HEK293 (cell line): ENCODE data around the gene CEND1.

ENCODE experiments used
- CTCF ChIA-PET: fragments of 350-600 bp; formaldehyde crosslinking; extraction: SDS; loops from one replicate; lab custom pipeline; 2021; ENCODE audit warnings: antibody characterized with exemption; lab: Yijun Ruan, JAX
- POLR2A ChIA-PET: fragments of 300-600 bp; formaldehyde crosslinking; extraction: SDS; loops from one replicate; lab custom pipeline; 2020; ENCODE audit warnings: antibody characterized with exemption, inconsistent platforms; lab: Yijun Ruan, JAX
- H3K27ac ChIP-seq: fragments of 200-500 bp; sonication (Bioruptor generic); 2 replicates; pipeline ENCODE4 v1.5.1; 2014; ENCODE audit warnings: low read depth, low read length, control low read depth, inconsistent platforms; ENCODE audit errors: extremely low read depth
- H3K36me3 ChIP-seq, 2 experiments: fragments of 200-500 bp in 1 of 2; sonication (Bioruptor generic) in 1 of 2; 1 replicate in 1 of 2; 2 replicates in 1 of 2; pipeline ENCODE4 v1.5.1; 2014 to 2017; ENCODE audit warnings: inconsistent platforms in 2 of 2, low read length in 2 of 2; ENCODE audit not compliant: control insufficient read depth in 2 of 2, insufficient read depth in 1 of 2
- H3K4me1 ChIP-seq: fragments of 200-500 bp; sonication (Bioruptor generic); 2 replicates; pipeline ENCODE4 v1.5.1; 2014; ENCODE audit warnings: mild to moderate bottlenecking, low read length, inconsistent platforms; ENCODE audit not compliant: control insufficient read depth, insufficient read depth
- H3K4me3 ChIP-seq: 2 replicates; pipeline ENCODE4 v1.5.1; 2011; ENCODE audit warnings: low read depth, mild to moderate bottlenecking, control low read depth, low read length, moderate library complexity
- H3K9me3 ChIP-seq: fragments of 200-500 bp; sonication (Bioruptor generic); 2 replicates; pipeline ENCODE4 v1.5.1; 2014; ENCODE audit warnings: low read depth, low read length, inconsistent platforms; ENCODE audit not compliant: control insufficient read depth, insufficient read depth
- CTCF ChIP-seq: fragments of 450-650 bp; formaldehyde crosslinking; IDR thresholded peaks from 2 replicates; pipeline ENCODE4 v1.5.1; 2016; ENCODE audit warnings: missing biosample characterization, missing genetic modification characterization
- GLIS1 ChIP-seq: fragments of 450-650 bp; formaldehyde crosslinking; IDR thresholded peaks from 2 replicates; pipeline ENCODE4 v1.5.1; 2016; ENCODE audit warnings: missing biosample characterization, missing genetic modification characterization
- GLIS2 ChIP-seq: fragments of 450-650 bp; formaldehyde crosslinking; IDR thresholded peaks from 2 replicates; pipeline ENCODE4 v1.5.1; 2016; ENCODE audit warnings: missing biosample characterization, missing genetic modification characterization
- HIC1 ChIP-seq: fragments of 450-650 bp; formaldehyde crosslinking; IDR thresholded peaks from 2 replicates; pipeline ENCODE4 v1.5.1; 2016; ENCODE audit warnings: missing biosample characterization, missing genetic modification characterization
- IKZF3 ChIP-seq: fragments of 450-650 bp; IDR thresholded peaks from 2 replicates; pipeline ENCODE4 v1.5.0; 2018; ENCODE audit warnings: missing biosample characterization, mild to moderate bottlenecking, missing genetic modification characterization, moderate library complexity
- MEIS1 ChIP-seq: sonication (generic); formaldehyde crosslinking; IDR thresholded peaks from 2 replicates; pipeline ENCODE4 v1.8.1; 2022; ENCODE audit warnings: missing genetic modification reagents, mild to moderate bottlenecking, borderline replicate concordance
- PRDM6 ChIP-seq: fragments of 450-650 bp; formaldehyde crosslinking; IDR thresholded peaks from 2 replicates; pipeline ENCODE4 v1.5.1; 2017; ENCODE audit warnings: missing biosample characterization, missing genetic modification characterization
- SP2 ChIP-seq: fragments of 450-650 bp; formaldehyde crosslinking; IDR thresholded peaks from 2 replicates; pipeline ENCODE4 v1.5.1; 2016; ENCODE audit warnings: missing biosample characterization, missing genetic modification characterization
- SP7 ChIP-seq: fragments of 450-650 bp; formaldehyde crosslinking; IDR thresholded peaks from 2 replicates; pipeline ENCODE4 v1.5.1; 2016; ENCODE audit warnings: missing biosample characterization, missing genetic modification characterization
- ZBTB20 ChIP-seq: fragments of 450-650 bp; formaldehyde crosslinking; IDR thresholded peaks from 2 replicates; pipeline ENCODE4 v1.5.1; 2016; ENCODE audit warnings: missing biosample characterization, missing genetic modification characterization
- ZFP3 ChIP-seq: fragments of 450-650 bp; formaldehyde crosslinking; IDR thresholded peaks from 2 replicates; pipeline ENCODE4 v1.5.1; 2016; ENCODE audit warnings: low read depth, missing biosample characterization, missing genetic modification characterization
- ZNF239 ChIP-seq: fragments of 450-650 bp; formaldehyde crosslinking; IDR thresholded peaks from 2 replicates; pipeline ENCODE4 v1.5.1; 2016; ENCODE audit warnings: missing biosample characterization, missing genetic modification characterization
- ZNF266 ChIP-seq: fragments of 450-650 bp; formaldehyde crosslinking; IDR thresholded peaks from 2 replicates; pipeline ENCODE4 v1.5.1; 2016; ENCODE audit warnings: missing biosample characterization, missing genetic modification characterization, low read depth
- ZNF366 ChIP-seq: fragments of 450-650 bp; formaldehyde crosslinking; conservative IDR thresholded peaks from 2 replicates; pipeline ENCODE4 v1.5.1; 2016; ENCODE audit warnings: missing biosample characterization, missing genetic modification characterization
- ZNF449 ChIP-seq: fragments of 450-650 bp; formaldehyde crosslinking; IDR thresholded peaks from 2 replicates; pipeline ENCODE4 v1.5.1; 2017; ENCODE audit warnings: missing biosample characterization, mild to moderate bottlenecking, missing genetic modification characterization, moderate library complexity
- ZNF645 ChIP-seq: fragments of 450-650 bp; formaldehyde crosslinking; IDR thresholded peaks from 2 replicates; pipeline ENCODE4; 2016; ENCODE audit warnings: missing biosample characterization, missing genetic modification characterization
- ZNF785 ChIP-seq: fragments of 450-650 bp; formaldehyde crosslinking; IDR thresholded peaks from 2 replicates; pipeline ENCODE4 v1.5.1; 2016; ENCODE audit warnings: missing biosample characterization, missing genetic modification characterization
- TF ChIP-seq, protein P1 (sequence below): fragments of 450-650 bp; formaldehyde crosslinking; IDR thresholded peaks from 2 replicates; pipeline ENCODE4 v1.5.1; 2016; ENCODE audit warnings: missing biosample characterization, missing genetic modification characterization
- TF ChIP-seq, protein P2 (sequence below): fragments of 450-650 bp; formaldehyde crosslinking; IDR thresholded peaks from 2 replicates; pipeline ENCODE4 v1.5.1; 2016; ENCODE audit warnings: missing biosample characterization, missing genetic modification characterization, low read depth

The CEND1 gene

GRCh38 chr11:783581-784015, 6.3 kb downstream of the CEND1 start (continued):
- TF ChIP-seq IKZF3 (peak; percentile 70), ZNF366 (peak; percentile 45; the same call in 1 of the 2 replicates), GLIS1 (tag by site-specific recombination) (0 out of 2 replicates have a peak, but pooled peaks have one; percentile 20), ZBTB20 (0 out of 2 replicates have a peak, but pooled peaks have one; percentile 21), SP2 (peak; percentile 29; the same call in 1 of the 2 replicates), ZNF266 (tag by site-specific recombination) (no peak), SP7 (0 out of 2 replicates have a peak, but pooled peaks have one; percentile 26), CTCF (tag by site-specific recombination) (peak; percentile 50; the same call in 1 of the 2 replicates), GLIS2 (tag by site-specific recombination) (0 out of 2 replicates have a peak, but pooled peaks have one; percentile 27), ZFP3 (no peak)

DNA sequence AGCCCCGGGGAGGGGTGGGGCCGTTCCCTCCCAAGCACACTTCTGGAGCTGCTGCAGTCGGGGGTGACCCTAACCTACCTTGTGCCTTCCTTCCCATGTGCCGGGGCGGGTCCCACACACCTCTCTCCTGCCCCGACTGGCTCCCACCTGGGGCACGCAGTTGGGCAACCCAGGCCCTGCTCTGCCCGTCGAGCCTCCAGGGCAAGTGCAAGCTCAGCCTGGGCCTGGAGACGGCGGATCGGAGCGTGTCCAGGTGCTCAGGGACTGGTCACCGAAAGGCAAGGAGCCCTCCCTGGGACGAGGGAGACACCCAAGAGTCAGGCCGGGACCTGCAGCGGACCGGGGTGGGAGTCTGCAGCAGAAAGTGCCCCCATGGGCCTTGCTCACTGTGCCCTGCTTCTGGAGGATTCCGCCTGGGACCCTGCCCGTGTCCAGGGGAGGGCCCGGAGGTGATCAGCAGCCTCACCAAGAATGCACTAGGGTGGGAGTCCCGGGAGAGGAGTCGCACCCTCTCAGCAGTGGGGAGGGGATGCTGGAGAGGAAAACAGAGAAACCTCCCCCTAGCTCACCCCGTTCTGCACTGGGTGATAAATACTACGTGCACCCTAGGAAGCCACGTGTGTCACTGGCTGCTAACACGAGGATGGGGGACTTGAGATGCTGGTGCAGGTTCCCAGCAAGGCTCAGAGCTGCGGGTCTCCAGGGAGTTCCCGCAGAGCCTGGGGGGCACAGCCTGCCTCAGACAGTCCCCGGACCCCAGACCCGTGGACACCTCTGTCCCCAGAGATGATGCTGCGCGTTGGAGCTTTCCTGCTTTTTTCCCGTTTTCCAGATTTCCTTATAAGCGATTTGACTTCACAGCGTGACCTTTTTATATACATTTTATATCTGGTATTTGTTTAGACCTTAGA, 7.4 kb downstream of the CEND1 start:
- Histone ChIP-seq H3K36me3 (peaks cover 0 to 56% of the 10 kb centered on the region in 2 experiments; a peak in 2 of 3 replicates), H3K4me3 (no peak overlapping the region), H3K27ac (no peak overlapping the region), H3K9me3 (no peaks in the 10 kb centered on the region), H3K4me1 (no peaks in the 10 kb centered on the region)
- ChIA-PET CTCF (interaction anchor here (0.5 kb wide), 1 partner anchor 26 kb away, joined by 3 read pairs; no protein-coding TSS in a partner anchor), POLR2A (interaction anchor here (0.7 to 1.4 kb wide), 6 partner anchors 11 to 119 kb away, joined by 3 to 4 read pairs (median 3); partner anchors contain the start of genes RPLP2 and TSPAN4)
- TF ChIP-seq, protein P1, sequence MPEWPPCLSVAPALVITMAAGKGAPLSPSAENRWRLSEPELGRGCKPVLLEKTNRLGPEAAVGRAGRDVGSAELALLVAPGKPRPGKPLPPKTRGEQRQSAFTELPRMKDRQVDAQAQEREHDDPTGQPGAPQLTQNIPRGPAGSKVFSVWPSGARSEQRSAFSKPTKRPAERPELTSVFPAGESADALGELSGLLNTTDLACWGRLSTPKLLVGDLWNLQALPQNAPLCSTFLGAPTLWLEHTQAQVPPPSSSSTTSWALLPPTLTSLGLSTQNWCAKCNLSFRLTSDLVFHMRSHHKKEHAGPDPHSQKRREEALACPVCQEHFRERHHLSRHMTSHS (tag by site-specific recombination): no peak
- TF ChIP-seq ZNF785 (tag by site-specific recombination): no peak
- no peak for TF ChIP-seq ZNF239 (tag by site-specific recombination)
- TF ChIP-seq ZNF449: no peak
- TF ChIP-seq PRDM6 (tag by site-specific recombination): no peak
- TF ChIP-seq HIC1 (tag by site-specific recombination): no peak
- TF ChIP-seq ZFP3: no peak
- TF ChIP-seq, protein P2, sequence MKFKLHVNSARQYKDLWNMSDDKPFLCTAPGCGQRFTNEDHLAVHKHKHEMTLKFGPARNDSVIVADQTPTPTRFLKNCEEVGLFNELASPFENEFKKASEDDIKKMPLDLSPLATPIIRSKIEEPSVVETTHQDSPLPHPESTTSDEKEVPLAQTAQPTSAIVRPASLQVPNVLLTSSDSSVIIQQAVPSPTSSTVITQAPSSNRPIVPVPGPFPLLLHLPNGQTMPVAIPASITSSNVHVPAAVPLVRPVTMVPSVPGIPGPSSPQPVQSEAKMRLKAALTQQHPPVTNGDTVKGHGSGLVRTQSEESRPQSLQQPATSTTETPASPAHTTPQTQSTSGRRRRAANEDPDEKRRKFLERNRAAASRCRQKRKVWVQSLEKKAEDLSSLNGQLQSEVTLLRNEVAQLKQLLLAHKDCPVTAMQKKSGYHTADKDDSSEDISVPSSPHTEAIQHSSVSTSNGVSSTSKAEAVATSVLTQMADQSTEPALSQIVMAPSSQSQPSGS: no peak
- TF ChIP-seq ZNF645: no peak
- TF ChIP-seq MEIS1: no peak
- no peak for TF ChIP-seq ZBTB20
